Neural cell (in vitro differentiated cells): Measurements from ENCODE around the gene TOR1AIP2. TPM values are rescaled to one million over a fixed set of nuclear protein-coding genes. Genes with fewer than 3 reads are reported as not detected.
A peak's percentile ranks its signal among the peaks of the same experiment; 100 is the strongest.

ENCODE experiments used
- H2AFZ ChIP-seq: fragments of 200-600, 300-800 bp; sonication (generic), shearing (Covaris generic); 2 replicates; pipeline ENCODE4 v1.6.0; 2014; ENCODE audit warnings: low read depth, mild to moderate bottlenecking, antibody characterized with exemption, low read length, moderate library complexity
- H3F3A ChIP-seq: fragments of 200-600 bp; shearing (Covaris generic); 2 replicates; pipeline ENCODE4 v1.6.1; 2016; ENCODE audit warnings: mild to moderate bottlenecking, moderate library complexity, mixed read lengths, antibody characterized with exemption, low read length; ENCODE audit not compliant: insufficient read depth, poor library complexity, severe bottlenecking
- H3K27ac ChIP-seq: fragments of 200-600, 300-800 bp; sonication (generic), shearing (Covaris generic); 2 replicates; pipeline ENCODE4 v1.5.1; 2014; ENCODE audit warnings: mild to moderate bottlenecking, low read length, moderate library complexity
- H3K27me3 ChIP-seq: fragments of 300-800, 200-600 bp; sonication (generic), shearing (Covaris generic); 2 replicates; pipeline ENCODE4 v1.6.0; 2014; ENCODE audit warnings: mild to moderate bottlenecking, low read depth, low read length, moderate library complexity; ENCODE audit not compliant: insufficient read depth
- H3K36me3 ChIP-seq: fragments of 300-800, 200-600 bp; sonication (generic), shearing (Covaris generic); 2 replicates; pipeline ENCODE4 v1.5.1; 2014; ENCODE audit warnings: mild to moderate bottlenecking, antibody characterized with exemption, low read length, moderate library complexity; ENCODE audit not compliant: insufficient read depth
- H3K4me2 ChIP-seq: fragments of 300-800, 200-600 bp; sonication (generic), shearing (Covaris generic); 2 replicates; pipeline ENCODE4 v1.6.0; 2014; ENCODE audit warnings: mild to moderate bottlenecking, low read length
- H3K4me3 ChIP-seq: fragments of 300-800, 200-600 bp; sonication (generic), shearing (Covaris generic); 2 replicates; pipeline ENCODE4 v1.5.1; 2014; ENCODE audit warnings: mild to moderate bottlenecking, low read length, moderate library complexity
- H3K79me2 ChIP-seq: fragments of 200-600 bp; shearing (Covaris generic); replicated peaks from 2 replicates; pipeline ENCODE4 v1.6.0; 2014; ENCODE audit warnings: mild to moderate bottlenecking, low read length, moderate library complexity; ENCODE audit not compliant: insufficient read depth
- H3K9ac ChIP-seq: fragments of 300-800, 200-600 bp; sonication (generic), shearing (Covaris generic); 2 replicates; pipeline ENCODE4 v1.6.1; 2016; ENCODE audit warnings: mild to moderate bottlenecking, low read length, mixed read lengths
- H3K9me2 ChIP-seq: fragments of 200-600 bp; shearing (Covaris generic); 2 replicates; pipeline ENCODE4 v1.6.1; 2016; ENCODE audit warnings: mild to moderate bottlenecking, low read length, mixed read lengths; ENCODE audit not compliant: insufficient read depth
- H3K9me3 ChIP-seq: fragments of 200-600, 300-800 bp; sonication (generic), shearing (Covaris generic); 2 replicates; pipeline ENCODE4 v1.6.1; 2016; ENCODE audit warnings: mild to moderate bottlenecking, mixed run types, low read length, moderate library complexity, mixed read lengths
- H4K20me1 ChIP-seq: fragments of 200-600 bp; shearing (Covaris generic); 2 replicates; pipeline ENCODE4 v1.6.1; 2016; ENCODE audit warnings: mild to moderate bottlenecking, mixed run types; ENCODE audit not compliant: insufficient read depth
- CTCF ChIP-seq: fragments of 450-650 bp; IDR thresholded peaks from 2 replicates; pipeline ENCODE4 v1.5.1; 2014; ENCODE audit warnings: antibody characterized with exemption, mild to moderate bottlenecking, moderate library complexity; ENCODE audit not compliant: poor library complexity, severe bottlenecking
- EP300 ChIP-seq: fragments of 450-650 bp; conservative IDR thresholded peaks from 2 replicates; pipeline ENCODE4 v1.6.1; 2014; ENCODE audit warnings: antibody characterized with exemption, mild to moderate bottlenecking, moderate library complexity; ENCODE audit not compliant: poor library complexity, severe bottlenecking
- EZH2 ChIP-seq: fragments of 200-600, 300-800 bp; shearing (Covaris generic), sonication (generic); IDR thresholded peaks from 2 replicates; pipeline ENCODE4 v1.6.1; 2014; ENCODE audit warnings: antibody characterized with exemption, low read length, borderline replicate concordance, mild to moderate bottlenecking; ENCODE audit not compliant: insufficient read depth, poor library complexity, severe bottlenecking
- MXI1 ChIP-seq: fragments of 450-650 bp; conservative IDR thresholded peaks from 2 replicates; pipeline ENCODE4 v1.6.1; 2014; ENCODE audit warnings: antibody characterized with exemption, mild to moderate bottlenecking; ENCODE audit not compliant: poor library complexity, severe bottlenecking
- POLR2AphosphoS5 ChIP-seq: IDR thresholded peaks from 2 replicates; pipeline ENCODE4 v1.6.1; 2012
- RAD21 ChIP-seq: fragments of 450-650 bp; conservative IDR thresholded peaks from 2 replicates; pipeline ENCODE4 v1.6.1; 2014; ENCODE audit warnings: antibody characterized with exemption, mild to moderate bottlenecking, moderate library complexity
- REST ChIP-seq: IDR thresholded peaks from 2 replicates; pipeline ENCODE4 v1.6.1; 2012; ENCODE audit warnings: borderline replicate concordance
- SMC3 ChIP-seq: fragments of 450-650 bp; conservative IDR thresholded peaks from 2 replicates; pipeline ENCODE4 v1.6.1; 2014; ENCODE audit warnings: antibody characterized with exemption, mild to moderate bottlenecking, moderate library complexity; ENCODE audit not compliant: poor library complexity
- TAF1 ChIP-seq: IDR thresholded peaks from 2 replicates; pipeline ENCODE4 v1.6.1; 2012; ENCODE audit warnings: low read depth
- polyA plus RNA-seq: library from polyadenylated mRNA; depleted of rRNA; stranded (reverse); fragments of >200 nt; gene quantifications from 2 replicates; pipeline ENCODE4 v1.2.3, GENCODE V29; 2014

TOR1AIP2 gene
- polyA plus RNA-seq, 1 donor from 2014 or later, result 44.7 TPM

GRCh38 chr1:179865377-179865776 is 12.2 kb downstream of the TOR1AIP2 start:
- no peak for TF ChIP-seq MXI1
- TF ChIP-seq CTCF, result no peak
- TF ChIP-seq POLR2AphosphoS5, result no peak
- no peak for TF ChIP-seq REST
- no peak for TF ChIP-seq EZH2
- no peak for TF ChIP-seq EP300
- TF ChIP-seq SMC3, result no peak
- no peak for TF ChIP-seq RAD21
- TF ChIP-seq TAF1, result no peak
- H4K20me1 ChIP-seq, result no peaks in the 10 kb centered on the region
- H3K9ac ChIP-seq, result no peak overlapping the region
- H3K27me3 ChIP-seq, result no peaks in the 10 kb centered on the region
- no peak overlapping the region for H2AFZ ChIP-seq
- H3K27ac ChIP-seq, result no peak overlapping the region
- H3K36me3 ChIP-seq, result peaks cover 14% of the 10 kb centered on the region
- H3F3A ChIP-seq, result no peaks in the 10 kb centered on the region
- peaks cover 18% of the 10 kb centered on the region for H3K79me2 ChIP-seq
- H3K4me3 ChIP-seq, result no peak overlapping the region
- no peak overlapping the region for H3K4me2 ChIP-seq
- H3K9me3 ChIP-seq, result no peaks in the 10 kb centered on the region
- H3K9me2 ChIP-seq, result no peaks in the 10 kb centered on the region

- Histone ChIP-seq H3K9me2 (no peaks in the 10 kb centered on the region), H3K27ac (peak overlapping the region; percentile 52), H3K36me3 (peaks cover 14% of the 10 kb centered on the region), H3F3A (no peaks in the 10 kb centered on the region), H3K79me2 (peaks cover 3% of the 10 kb centered on the region), H3K4me2 (peak overlapping the region; percentile 21), H3K9ac (peak overlapping the region; percentile 15), H2AFZ (no peak overlapping the region), H3K4me3 (peak overlapping the region; percentile 48), H3K27me3 (no peaks in the 10 kb centered on the region), H3K9me3 (no peaks in the 10 kb centered on the region), H4K20me1 (no peaks in the 10 kb centered on the region)
- TF ChIP-seq REST (no peak), EP300 (peak; percentile 71), MXI1 (no peak), TAF1 (no peak), CTCF (no peak), SMC3 (no peak), EZH2 (no peak)
Observed at GRCh38 chr1:179860652-179861051, 17.0 kb downstream of the TOR1AIP2 start.
